Peyer's patch (tissue), 4 donors: ENCODE measurements around the gene PRPF40A. TPM values are rescaled to one million over a fixed set of nuclear protein-coding genes. Genes with fewer than 3 reads are reported as not detected.

Experiments used
- DNase-seq, 3 donors: peaks; one replicate each; pipeline ENCODE4 v3.0.0-alpha.2; 2017 to 2019
- H3K27ac ChIP-seq, 4 donors: fragments of 200-600 bp; sonication (generic); one replicate each; pipeline ENCODE4 v1.5.1; 2016 to 2019
- H3K27me3 ChIP-seq, 2 donors: fragments of 200-600 bp; sonication (generic); one replicate each; pipeline ENCODE4 v1.5.1; 2019
- H3K36me3 ChIP-seq, 3 donors: fragments of 200-600 bp; sonication (generic); one replicate each; pipeline ENCODE4 v1.5.1; 2016 to 2019
- H3K4me1 ChIP-seq, 4 donors: fragments of 200-600 bp; sonication (generic); one replicate each; pipeline ENCODE4 v1.5.1; 2016 to 2019
- H3K4me3 ChIP-seq, 4 donors: fragments of 200-600 bp; sonication (generic); 1 replicate in 3 of 4; 2 replicates in 1 of 4; pipeline ENCODE4 v1.5.1; 2016 to 2019; ENCODE audit warnings: mild to moderate bottlenecking in 1 of 4
- H3K9me3 ChIP-seq, 4 donors: fragments of 200-600 bp; sonication (generic); one replicate each; pipeline ENCODE4 v1.5.1; 2016 to 2019; ENCODE audit warnings: mild to moderate bottlenecking in 1 of 4
- POLR2A ChIP-seq, 2 donors: fragments of 450-650 bp; IDR thresholded peaks; one replicate each; pipeline ENCODE4 v1.5.1; 2017; ENCODE audit warnings: antibody characterized with exemption in 2 of 2, mild to moderate bottlenecking in 2 of 2, moderate library complexity in 2 of 2
- total RNA-seq, 4 donors: library from RNA; depleted of rRNA; stranded (reverse); fragments of >200 nt; gene quantifications; one replicate each; pipeline ENCODE4 v1.1.0, GENCODE V29; 2016
- TF ChIP-seq, protein P1 (sequence below), 6 experiments: fragments of 450-650 bp in 4 of 6; fragments of 200-600 bp in 2 of 6; sonication (generic) in 1 of 6; IDR thresholded peaks; one replicate each; pipeline ENCODE4 v1.5.1; 2017 to 2019; ENCODE audit warnings: antibody characterized with exemption in 6 of 6, mild to moderate bottlenecking in 3 of 6, moderate library complexity in 1 of 6

Gene PRPF40A
- total RNA-seq, 4 donors from 2014 or later = 86.6 to 112 (median 97.1) TPM

GRCh38 chr2:152646264-152646663 is 71.0 kb downstream of the PRPF40A start:
- TF ChIP-seq, protein P1, sequence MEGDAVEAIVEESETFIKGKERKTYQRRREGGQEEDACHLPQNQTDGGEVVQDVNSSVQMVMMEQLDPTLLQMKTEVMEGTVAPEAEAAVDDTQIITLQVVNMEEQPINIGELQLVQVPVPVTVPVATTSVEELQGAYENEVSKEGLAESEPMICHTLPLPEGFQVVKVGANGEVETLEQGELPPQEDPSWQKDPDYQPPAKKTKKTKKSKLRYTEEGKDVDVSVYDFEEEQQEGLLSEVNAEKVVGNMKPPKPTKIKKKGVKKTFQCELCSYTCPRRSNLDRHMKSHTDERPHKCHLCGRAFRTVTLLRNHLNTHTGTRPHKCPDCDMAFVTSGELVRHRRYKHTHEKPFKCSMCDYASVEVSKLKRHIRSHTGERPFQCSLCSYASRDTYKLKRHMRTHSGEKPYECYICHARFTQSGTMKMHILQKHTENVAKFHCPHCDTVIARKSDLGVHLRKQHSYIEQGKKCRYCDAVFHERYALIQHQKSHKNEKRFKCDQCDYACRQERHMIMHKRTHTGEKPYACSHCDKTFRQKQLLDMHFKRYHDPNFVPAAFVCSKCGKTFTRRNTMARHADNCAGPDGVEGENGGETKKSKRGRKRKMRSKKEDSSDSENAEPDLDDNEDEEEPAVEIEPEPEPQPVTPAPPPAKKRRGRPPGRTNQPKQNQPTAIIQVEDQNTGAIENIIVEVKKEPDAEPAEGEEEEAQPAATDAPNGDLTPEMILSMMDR (IDR thresholded peaks at IDR 0.05) = no peak
- no peak for TF ChIP-seq POLR2A (IDR thresholded peaks at IDR 0.05)
- H3K27ac ChIP-seq = no peak overlapping the region
- H3K4me1 ChIP-seq = peaks cover 0 to 8% (median 0%) of the 10 kb centered on the region in 4 donors
- peaks cover 0 to 17% (median 0%) of the 10 kb centered on the region in 3 donors for H3K36me3 ChIP-seq
- DNase-seq = no peak
- no peaks in the 10 kb centered on the region for H3K27me3 ChIP-seq
- H3K4me3 ChIP-seq = no peak overlapping the region
- H3K9me3 ChIP-seq = no peaks in the 10 kb centered on the region

GRCh38 chr2:152644189-152644873 is 72.9 kb downstream of the PRPF40A start:
- TF ChIP-seq, protein P1 (IDR thresholded peaks at IDR 0.05) = no peak
- TF ChIP-seq POLR2A (IDR thresholded peaks at IDR 0.05) = no peak
- Histone ChIP-seq H3K4me1 (peaks cover 0 to 8% (median 0%) of the 10 kb centered on the region in 4 donors), H3K4me3 (no peak overlapping the region), H3K27me3 (no peaks in the 10 kb centered on the region), H3K9me3 (no peaks in the 10 kb centered on the region), H3K27ac (no peak overlapping the region), H3K36me3 (peaks cover 0 to 26% (median 0%) of the 10 kb centered on the region in 3 donors)
- no peak for DNase-seq

- no peak for DNase-seq
- H3K36me3 ChIP-seq = peaks cover 0 to 28% (median 0%) of the 10 kb centered on the region in 3 donors
- TF ChIP-seq POLR2A (IDR thresholded peaks at IDR 0.05) = no peak
- TF ChIP-seq, protein P1 (IDR thresholded peaks at IDR 0.05) = no peak
- no peaks in the 10 kb centered on the region for H3K9me3 ChIP-seq
- no peak overlapping the region for H3K4me3 ChIP-seq
- no peaks in the 10 kb centered on the region for H3K4me1 ChIP-seq
- H3K27me3 ChIP-seq = no peaks in the 10 kb centered on the region
- no peak overlapping the region for H3K27ac ChIP-seq
Measured at GRCh38 chr2:152638590-152638989, 78.7 kb downstream of the PRPF40A start.

DNA sequence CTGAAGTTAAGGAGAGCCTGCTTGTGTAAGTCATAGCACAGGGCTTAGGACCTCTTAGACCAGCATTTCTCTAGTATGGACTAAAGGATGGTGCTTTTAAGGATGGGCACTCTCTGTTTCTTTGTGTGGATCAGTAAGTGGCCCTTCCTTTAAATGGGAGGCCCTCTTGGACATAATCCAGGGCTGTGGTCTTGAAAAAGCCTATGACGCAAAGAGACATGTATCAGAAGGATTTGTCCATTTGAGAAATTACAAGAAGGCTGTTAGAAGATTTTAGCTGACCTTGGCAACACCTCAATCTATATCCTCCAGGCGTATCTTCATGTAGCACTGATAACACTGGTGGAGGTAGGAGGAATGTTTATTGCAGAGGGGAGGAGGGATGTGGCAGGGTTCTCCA is 79.2 kb downstream of the PRPF40A start:
- H3K4me3 ChIP-seq = no peak overlapping the region
- TF ChIP-seq, protein P1 (IDR thresholded peaks at IDR 0.05) = no peak
- TF ChIP-seq POLR2A (IDR thresholded peaks at IDR 0.05) = no peak
- no peaks in the 10 kb centered on the region for H3K27me3 ChIP-seq
- H3K27ac ChIP-seq = no peak overlapping the region
- H3K4me1 ChIP-seq = no peaks in the 10 kb centered on the region
- H3K36me3 ChIP-seq = peaks cover 0 to 28% (median 0%) of the 10 kb centered on the region in 3 donors
- no peaks in the 10 kb centered on the region for H3K9me3 ChIP-seq
- no peak for DNase-seq

- no peak overlapping the region for H3K4me3 ChIP-seq
- TF ChIP-seq, protein P1 (IDR thresholded peaks at IDR 0.05) = no peak
- TF ChIP-seq POLR2A (IDR thresholded peaks at IDR 0.05) = no peak
- H3K27ac ChIP-seq = no peak overlapping the region
- no peaks in the 10 kb centered on the region for H3K9me3 ChIP-seq
- H3K4me1 ChIP-seq = no peaks in the 10 kb centered on the region
- DNase-seq = no peak
- peaks cover 0 to 25% (median 0%) of the 10 kb centered on the region in 3 donors for H3K36me3 ChIP-seq
- H3K27me3 ChIP-seq = no peaks in the 10 kb centered on the region
Measured at GRCh38 chr2:152637251-152637650, 80.0 kb downstream of the PRPF40A start.
